Globus pallidus (tissue), 1 donor: ENCODE data around the gene COQ5.
"Not testable (repeated sequence)": the region's sequence is repeated elsewhere in the genome, so short reads cannot be mapped to it uniquely, and the experiment has no call there.

Experiments used
- DNase-seq: peaks from one replicate; pipeline ENCODE4 v3.0.0-alpha.2; 2015; ENCODE audit warnings: low spot score

COQ5 gene, protein sequence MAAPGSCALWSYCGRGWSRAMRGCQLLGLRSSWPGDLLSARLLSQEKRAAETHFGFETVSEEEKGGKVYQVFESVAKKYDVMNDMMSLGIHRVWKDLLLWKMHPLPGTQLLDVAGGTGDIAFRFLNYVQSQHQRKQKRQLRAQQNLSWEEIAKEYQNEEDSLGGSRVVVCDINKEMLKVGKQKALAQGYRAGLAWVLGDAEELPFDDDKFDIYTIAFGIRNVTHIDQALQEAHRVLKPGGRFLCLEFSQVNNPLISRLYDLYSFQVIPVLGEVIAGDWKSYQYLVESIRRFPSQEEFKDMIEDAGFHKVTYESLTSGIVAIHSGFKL

DNA sequence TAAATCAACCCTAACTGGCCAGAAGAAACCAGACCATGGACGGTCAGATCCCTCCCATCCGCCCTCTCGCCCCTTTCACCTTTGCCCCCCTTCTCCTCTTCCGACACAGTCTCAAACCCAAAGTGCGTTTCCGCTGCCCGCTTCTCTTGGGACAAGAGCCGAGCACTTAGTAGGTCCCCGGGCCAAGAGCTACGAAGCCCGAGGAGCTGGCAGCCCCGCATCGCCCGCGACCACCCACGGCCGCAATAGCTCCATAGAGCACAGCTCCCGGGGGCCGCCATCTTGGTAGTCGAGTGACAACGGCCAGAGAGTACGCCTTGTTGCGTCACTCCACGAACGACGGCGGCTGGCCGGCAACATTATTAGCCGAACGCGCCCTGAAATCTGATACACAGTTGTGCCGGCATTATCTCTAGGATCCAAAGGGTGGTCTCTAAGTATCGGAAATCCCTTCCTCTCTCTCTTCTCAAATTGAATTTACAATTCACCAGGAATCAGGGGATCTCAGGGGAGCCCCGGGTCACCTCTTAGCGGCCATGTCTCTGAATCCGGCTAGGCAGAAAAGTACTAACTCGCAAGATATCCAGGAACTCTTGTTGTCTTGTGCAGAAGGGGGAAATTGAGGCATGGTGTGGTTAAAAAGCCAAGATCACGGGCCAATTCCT is at the start of gene COQ5:
Gene COQ5, minus strand, starts transcription at position 298 of the 665 bp plus-strand sequence. Its CDS starts 17 bp downstream, at position 281.
- peak; percentile 90 for DNase-seq

DNA sequence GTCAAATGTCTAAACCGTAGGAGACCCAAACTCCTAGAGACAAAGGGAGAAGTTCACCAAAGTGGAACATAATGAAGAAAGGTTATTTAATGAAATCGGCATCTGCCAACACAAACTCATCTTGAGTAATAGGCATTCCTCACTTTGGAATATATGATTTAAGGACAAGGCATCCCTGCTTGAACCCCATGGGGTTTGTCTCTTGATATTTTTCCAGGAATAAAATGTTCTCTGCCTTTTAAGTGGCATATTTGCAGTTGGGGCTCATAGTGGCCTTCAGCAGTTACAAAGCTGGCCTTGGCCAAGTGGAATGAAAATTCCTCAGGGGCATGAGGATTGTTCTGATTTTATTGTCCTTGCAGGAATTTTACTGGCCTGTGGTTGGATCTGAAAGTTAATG is 45.1 kb upstream of the COQ5 start:
- DNase-seq: no peak

DNA sequence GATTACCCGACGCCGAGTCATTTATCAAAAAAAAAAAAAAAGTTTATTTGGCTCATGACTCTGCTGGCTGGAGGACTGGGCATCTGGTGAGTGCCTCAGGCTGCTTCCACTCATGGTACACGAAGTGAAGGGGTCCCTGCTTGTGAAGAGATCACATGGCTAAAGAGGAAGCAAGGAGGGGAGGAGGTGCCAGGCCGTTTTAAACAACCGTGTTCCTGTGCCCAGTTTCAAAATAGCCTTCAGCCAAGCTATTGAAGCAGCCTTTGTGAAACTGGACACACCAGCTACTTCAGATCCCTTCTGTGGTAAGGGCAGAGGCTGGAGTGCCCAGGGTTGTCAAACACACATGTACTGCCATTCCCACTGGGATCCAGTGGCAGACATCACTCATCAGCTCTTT is 44.6 kb upstream of the COQ5 start:
- DNase-seq: no peak

DNA sequence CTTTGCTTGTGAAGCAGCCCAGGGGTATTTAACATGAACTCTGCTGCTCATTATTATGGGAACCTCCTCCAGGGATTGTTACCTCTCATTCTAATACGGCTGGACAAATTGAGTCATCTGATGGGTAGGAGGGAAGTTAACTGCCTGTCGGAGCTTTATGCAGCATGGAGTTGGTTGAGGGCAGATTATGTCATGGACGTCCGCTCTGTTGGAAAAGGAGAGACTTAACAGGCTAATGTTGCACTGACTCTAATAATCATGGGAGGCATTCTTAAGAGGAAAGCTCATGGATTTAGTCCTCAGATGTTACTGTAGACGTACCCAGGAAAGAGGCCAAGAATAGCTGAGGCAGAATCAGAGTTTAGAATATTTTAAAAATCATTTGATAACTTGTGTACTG is 42.3 kb upstream of the COQ5 start:
- no peak for DNase-seq

DNA sequence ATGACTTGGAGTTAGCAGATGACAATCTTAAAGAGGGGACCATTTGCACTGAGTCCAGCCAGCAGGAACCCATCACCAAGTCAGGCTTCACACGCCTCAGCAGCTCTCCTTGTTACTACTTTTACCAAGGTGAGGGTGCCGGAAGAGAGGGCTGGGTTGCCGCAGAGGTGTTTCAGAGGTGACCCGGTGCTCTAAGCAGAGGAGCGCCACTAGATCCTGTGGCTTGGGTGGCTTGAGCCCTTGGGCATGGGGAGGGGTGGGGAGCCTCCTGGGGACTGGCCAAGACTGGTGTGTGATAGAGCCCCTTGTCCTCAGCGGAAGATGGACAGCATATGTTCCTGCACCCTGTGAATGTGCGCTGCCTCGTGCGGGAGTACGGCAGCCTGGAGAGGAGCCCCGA is 34.5 kb upstream of the COQ5 start:
- no peak for DNase-seq

DNA sequence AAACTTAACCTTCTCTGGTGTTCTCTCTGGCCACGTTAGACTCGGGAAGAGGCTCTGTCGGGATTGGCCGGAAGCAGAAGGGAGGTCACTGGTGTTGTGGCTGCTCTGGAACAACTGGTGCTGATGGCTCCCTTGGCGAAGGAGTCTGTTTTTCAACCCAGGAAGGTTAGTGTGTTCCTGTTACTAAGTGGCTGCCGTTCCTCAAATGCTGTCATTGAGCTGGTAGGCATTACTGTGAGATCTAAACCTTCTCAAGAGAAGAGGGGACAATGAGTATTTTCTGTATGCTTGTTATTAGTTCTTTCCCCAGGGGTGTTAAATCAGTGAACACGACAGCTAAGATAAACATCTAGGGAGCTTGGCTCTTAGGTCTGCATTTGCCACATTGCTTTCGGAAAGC is 33.9 kb upstream of the COQ5 start:
- DNase-seq: no peak

DNA sequence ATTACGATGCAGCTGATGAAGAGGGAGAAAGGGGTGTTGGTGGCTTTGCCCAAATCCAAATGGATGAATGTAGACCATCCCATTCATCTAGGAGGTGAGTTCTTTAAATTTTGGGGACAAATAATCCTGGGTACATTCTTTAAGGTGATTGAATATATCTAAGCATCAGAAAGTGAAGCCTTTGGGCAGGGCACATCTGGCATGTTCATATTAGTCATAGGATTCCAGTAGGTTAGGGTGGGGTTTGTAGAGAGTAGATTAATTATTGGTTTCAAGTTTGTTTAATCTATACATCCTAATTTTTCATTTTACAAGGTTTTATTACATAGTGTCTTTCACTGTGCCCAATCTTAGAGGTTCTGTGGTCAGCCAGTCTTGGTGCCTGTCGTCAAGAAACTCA is 28.6 kb upstream of the COQ5 start:
- no peak for DNase-seq

DNA sequence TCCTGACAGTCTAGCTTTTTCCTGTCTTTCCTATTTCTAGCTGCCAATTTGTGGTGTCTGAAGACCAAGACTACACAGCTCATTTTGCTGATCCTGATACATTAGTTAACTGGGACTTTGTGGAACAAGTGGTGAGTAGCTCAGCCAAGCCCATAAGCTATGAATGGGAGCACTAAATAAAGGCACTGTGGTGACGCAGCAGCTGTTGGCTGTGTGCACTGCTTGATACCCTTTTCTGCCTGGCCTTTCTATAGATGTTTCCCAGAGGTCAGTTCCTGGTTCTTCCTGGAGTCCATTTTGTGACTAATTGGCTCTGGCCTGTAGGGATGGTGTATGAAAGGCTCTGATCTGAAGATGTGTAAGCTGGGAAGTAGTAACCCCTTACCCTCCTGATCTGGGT is 25.7 kb upstream of the COQ5 start:
- DNase-seq: peak; percentile 26

DNA sequence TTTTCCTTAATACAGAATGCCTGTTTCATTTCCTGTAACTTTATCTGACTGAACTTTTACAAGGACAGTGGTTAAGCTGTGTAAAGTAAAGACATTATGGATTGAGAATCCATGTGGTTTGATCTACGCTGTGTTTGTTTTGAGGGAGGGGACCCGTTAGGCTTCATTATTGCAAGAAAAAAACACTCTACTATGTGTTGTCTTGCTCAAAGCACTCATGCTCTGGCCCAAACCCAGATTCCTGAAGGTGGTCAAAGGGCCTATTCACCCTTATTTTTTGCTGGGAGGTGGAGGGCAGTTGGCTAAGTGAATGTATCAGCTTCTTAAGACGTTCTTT is 17.1 kb upstream of the COQ5 start:
- DNase-seq: no peak

DNA sequence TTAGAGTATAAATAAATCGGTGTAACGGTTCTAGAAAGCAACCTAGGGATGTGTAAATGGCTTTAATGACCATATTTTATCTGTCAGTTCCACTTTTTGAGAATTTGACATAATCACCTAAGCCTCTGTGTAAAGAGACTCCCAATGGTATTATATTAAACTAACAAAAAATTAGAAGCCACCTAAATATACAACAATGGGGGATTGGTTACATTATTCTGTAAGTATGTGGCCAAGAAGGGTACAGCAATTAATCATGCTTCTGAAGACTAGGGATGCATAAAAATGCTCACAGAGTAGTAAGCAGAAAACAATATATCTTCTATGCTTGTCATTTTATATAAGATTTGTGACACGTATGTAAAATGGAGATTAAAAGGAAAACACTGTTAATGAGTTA is 15.7 kb upstream of the COQ5 start:
- DNase-seq: no peak

DNA sequence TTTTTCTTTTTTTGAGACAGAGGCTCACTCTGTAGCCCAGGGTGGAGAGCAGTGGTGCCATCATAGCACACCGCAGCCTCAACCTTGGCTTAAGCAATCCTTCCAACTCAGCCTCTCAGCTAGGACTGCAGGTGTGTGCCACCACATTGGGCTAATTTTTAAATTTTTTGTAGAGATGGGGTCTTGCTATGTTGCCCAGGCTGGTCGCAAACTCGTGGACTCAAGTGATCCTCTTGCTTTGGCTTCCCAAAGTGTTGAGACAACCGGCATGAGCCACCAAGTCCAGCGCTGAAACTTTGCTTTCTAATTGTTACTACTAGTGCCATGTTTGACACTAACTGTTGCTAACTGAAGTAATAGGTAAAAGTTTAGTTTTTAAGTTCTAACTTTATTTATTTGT is 13.2 kb upstream of the COQ5 start:
- no peak for DNase-seq

DNA sequence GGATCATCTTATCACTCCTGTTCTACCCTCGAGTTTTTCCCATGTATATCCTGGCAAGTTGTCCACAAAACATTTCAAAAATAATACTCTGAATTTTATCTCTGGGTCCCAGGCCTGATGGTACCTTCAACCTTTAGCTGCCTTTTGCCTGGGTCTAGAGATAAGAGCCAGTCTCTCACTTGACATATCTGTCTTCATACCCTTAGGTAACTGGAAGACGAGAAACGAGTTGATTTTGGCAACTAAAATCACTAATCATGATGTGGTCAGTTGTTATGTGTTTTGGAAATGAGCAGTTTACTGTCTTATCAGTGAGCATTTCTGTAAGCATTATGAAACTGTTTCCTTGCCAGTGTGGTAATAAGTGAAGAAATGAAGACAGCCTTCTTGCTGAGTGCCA is 11.5 kb upstream of the COQ5 start:
- no peak for DNase-seq

DNA sequence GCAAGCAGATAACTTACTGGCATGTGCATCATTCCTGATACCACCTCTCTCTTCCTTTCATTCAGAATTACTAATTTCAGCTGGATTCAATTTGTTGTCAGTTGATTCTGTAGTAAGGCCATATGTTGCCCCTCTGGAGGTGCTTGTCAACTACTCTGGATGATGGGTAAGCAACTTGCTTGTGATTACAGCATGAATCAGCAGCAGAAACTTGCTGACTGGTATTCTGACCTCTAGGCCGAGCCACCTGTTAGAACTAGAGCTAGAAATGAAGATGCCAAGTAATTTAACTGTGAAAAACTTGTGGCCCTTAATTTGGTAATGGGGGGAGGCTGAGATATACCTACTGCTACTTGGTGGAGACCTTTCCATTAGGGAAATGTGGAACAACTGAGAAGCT is 10.3 kb upstream of the COQ5 start:
- no peak for DNase-seq

DNA sequence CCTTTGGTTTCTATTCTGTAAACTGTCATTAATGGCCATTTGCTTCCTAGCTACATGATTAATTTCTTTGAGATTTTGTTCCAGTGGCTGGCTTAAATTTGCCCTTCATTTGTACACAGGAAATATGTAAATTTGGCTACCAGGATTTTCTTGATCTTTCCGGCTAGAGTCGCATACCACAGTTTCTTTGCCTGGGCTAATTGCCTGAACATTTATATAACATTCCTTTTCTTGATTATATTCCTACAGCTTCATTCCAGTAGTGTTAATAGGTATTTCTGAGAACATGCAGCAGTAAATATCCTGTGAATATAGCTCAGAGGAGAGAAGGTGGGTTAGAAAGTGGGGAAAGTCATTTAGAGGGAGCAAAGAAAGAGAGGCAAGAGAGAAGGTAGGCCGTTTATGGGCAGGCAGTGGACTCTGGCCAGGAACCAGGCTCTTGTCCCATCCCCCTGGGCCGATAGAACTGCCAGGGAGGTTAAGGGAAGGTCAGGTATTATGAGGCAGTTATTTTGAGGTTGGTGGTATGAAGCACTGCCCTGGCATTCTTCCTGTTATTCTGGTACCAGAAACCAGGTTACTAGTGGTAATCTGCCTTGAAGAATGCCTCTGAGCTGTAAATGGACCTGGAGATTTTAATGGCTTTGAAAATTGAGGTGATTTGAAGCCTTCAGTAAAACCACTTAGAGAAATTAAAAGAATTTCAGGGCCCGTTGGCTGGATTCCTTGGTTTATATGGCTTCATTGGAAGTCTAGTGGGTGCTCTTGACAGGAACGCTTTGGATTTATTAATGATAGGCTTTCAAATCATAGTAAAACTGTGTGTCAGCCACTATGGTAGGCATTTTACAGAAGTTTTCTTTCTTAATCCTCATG is 9.6 kb upstream of the COQ5 start:
- no peak for DNase-seq

DNA sequence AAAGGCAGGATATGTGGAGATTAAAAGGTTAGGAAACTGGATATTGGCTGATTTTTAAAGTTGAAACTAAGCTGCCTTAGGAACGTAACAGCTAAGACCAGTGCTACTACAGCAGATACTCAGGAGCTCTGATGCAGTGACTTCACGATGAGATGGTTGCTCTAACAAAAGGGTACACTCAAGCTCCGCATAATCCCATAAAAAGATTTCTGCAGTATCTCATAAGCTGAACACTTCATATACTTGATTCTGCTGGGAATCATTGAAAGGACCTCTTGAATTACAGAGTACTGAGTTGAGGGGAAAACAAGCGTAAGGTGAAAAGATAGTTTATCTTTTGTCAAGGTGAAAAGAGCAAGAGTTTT is 8.9 kb upstream of the COQ5 start:
- DNase-seq: no peak

DNA sequence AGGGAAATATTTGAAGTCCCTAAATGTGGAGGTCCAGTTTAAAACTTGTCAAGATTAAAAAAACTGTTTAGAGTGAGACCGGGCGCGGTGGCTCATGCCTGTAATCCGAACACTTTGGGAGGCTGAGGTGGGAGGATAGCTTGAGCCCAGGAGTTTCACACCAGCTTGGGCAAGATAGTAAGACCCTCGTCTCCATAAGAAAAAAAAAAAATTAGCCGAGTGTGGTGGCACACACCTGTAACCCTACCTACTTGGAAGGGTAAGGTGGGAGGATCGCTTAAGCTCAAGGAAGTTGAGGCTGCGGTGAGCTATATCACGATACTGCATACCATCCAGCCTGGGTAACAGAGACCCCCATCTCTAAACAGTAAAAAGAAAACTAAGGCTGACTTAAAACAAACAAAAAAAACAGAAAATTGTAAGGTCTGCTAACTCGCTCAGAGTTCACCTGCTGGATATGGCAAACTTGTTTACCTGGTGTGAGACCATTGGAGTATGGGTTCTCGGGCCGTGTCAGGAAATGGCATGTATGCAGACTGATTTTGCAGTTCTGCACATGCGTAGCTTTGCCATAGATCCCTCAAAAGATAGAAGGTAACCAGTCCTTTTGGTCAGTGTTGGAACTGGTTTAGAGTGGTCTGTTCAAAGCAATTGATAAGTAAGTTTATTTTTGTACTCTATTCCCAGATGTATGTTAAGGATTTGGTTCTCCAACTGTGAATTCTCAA is 7.3 kb upstream of the COQ5 start:
- DNase-seq: no peak

DNA sequence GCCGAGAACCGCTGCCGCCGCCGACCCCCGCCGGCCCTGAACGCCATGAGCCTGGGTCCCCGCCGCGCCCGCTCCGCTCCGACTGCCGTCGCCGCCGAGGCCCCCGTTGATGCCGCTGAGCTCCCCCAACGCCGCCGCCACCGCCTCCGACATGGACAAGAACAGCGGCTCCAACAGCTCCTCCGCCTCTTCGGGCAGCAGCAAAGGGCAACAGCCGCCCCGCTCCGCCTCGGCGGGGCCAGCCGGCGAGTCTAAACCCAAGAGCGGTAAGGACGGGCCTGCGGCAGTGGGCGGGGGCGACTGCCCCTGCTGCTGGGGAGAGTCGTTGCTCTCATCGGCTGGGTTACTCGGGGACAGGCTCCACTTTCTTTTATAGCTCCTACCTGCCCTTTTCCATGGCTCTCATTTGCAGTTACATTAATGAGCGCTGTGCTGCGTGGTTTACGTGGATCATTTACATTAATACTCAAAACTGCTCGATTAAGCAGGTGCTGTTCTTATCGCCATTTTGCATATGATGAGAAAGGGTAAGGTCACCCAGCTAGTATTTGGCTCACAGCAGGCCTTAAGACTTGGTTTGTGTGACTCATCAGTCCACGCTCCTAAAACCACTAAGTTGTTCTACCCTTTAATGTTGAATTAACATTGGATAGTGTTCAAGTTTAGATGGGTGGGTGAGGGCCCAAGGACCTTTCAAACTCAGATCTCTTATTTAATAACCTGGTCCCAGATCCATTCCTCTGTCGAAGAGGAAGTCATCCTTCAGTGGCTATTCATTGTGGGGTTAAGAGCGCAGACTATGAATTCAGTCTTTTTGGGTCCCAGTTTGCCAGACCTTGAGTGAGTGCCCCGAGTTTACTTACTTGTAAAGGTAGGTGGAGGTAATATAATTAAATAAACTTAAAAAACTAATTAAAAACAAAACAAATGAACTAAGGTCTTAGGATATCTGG is 6.0 kb upstream of the COQ5 start:
- DNase-seq: no peak

DNA sequence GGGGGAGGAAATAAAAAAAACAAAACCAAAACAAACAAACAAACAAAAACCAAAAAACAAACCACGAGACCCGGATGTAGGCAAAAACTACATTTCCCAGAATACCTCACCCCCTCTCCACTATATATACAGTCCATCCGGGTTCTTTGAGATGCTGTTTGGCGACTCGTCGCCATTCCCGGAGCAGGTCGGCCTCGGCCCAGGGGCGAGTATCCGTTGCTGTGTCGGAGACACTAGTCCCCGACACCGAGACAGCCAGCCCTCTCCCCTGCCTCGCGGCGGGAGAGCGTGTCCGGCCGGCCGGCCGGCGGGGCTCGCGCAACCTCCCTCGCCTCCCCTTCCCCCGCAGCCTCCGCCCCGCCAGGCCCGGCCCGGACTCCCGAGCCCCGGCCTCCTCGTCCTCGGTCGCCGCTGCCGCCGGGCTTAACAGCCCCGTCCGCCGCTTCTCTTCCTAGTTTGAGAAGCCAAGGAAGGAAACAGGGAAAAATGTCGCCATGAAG is 5.3 kb upstream of the COQ5 start, which contains the start of gene RNF10:
Gene RNF10, plus strand, starts transcription at position 154 of the 500 bp plus-strand sequence. CDS start 456 bp downstream, outside the sequence.
- DNase-seq: peak; percentile 82

DNA sequence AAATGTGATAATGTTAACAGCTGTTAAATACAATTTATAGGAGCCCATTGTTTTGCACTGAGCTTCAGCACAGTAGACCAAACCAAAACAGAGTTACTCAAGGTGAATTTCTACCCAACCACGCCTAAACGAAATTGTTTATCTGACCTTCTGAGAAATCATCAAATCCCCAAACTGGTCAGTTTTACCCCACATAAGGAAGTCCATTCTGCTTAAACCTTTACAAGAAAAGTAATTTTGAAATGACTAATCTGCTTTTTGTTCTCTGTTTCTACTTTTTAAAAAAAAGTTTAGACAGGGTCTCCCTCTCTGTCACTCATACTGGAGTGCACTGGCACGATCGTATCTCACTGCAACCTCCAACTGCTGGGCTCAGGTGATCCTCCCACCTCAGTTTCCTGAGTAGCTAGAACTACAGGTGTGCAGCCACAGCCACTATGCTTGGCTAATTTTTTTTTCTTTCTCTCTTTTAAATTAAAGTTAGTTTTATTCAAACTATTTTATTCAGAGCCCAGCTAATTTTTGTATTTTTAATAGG is 3.8 kb upstream of the COQ5 start:
- no peak for DNase-seq

DNA sequence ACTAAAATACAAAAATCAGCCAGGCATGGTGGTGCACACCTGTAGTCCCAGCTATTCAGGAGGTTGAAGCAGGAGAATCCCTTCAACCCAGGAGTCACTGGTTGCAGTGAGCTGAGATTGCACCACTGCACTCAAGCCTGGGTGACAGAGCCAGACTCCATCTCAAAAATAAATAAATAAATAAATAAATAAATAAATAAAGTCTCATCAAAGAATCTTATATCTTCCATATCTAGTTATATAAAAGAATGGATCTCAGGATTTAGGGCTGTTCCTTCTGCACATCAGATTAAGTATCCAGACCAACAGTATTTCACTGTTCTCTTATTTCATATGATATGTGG is 1.4 kb upstream of the COQ5 start:
- DNase-seq: not testable (repeated sequence)
